ENCODE measurements around the gene GLIPR2.
"Not testable (repeated sequence)": the region's sequence is repeated elsewhere in the genome, so short reads cannot be mapped to it uniquely, and the experiment has no call there.

Gene GLIPR2

DNA sequence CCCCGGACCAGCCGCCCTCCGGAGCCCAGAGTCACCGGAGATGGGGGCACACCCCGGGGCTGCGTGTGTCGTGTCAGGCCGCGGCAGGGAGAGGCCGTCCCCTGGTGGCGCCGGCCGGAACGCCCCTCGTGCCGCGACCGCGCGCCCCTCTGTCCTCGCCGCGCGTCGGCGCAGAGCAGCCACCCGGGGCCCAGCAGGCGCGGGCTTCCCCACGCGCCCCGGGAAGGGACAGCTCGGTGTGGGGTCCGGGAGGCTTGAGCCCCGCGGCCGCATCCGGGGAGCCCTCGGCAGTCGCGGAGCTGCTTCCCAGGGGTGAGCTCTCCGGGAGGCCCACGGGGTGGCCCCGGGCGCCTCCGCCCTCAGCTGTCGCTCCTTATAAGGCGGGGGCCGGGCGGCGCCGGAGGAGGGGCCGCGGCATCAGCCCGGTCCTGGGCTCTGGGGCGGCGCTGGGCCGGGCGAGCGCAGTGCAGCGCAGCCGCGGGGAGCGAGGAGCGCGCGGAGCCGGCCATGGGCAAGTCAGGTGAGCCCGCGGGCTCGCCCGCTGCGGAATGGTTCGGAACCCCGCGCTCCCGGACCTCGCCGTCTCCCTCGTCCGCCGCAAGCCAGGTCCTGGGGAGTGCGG is at the start of gene GLIPR2:
TSS of gene GLIPR2 (plus strand) at position 462 of the 622 bp plus-strand sequence. CDS start at position 508, 46 bp downstream.
- DNase-seq = peak; percentile 24

- DNase-seq = not testable (repeated sequence)
Measured at GRCh38 chr9:36087054-36087453, 49.5 kb upstream of the GLIPR2 start.

GRCh38 chr9:36088020-36088419 is 48.5 kb upstream of the GLIPR2 start:
- DNase-seq = no peak

DNA sequence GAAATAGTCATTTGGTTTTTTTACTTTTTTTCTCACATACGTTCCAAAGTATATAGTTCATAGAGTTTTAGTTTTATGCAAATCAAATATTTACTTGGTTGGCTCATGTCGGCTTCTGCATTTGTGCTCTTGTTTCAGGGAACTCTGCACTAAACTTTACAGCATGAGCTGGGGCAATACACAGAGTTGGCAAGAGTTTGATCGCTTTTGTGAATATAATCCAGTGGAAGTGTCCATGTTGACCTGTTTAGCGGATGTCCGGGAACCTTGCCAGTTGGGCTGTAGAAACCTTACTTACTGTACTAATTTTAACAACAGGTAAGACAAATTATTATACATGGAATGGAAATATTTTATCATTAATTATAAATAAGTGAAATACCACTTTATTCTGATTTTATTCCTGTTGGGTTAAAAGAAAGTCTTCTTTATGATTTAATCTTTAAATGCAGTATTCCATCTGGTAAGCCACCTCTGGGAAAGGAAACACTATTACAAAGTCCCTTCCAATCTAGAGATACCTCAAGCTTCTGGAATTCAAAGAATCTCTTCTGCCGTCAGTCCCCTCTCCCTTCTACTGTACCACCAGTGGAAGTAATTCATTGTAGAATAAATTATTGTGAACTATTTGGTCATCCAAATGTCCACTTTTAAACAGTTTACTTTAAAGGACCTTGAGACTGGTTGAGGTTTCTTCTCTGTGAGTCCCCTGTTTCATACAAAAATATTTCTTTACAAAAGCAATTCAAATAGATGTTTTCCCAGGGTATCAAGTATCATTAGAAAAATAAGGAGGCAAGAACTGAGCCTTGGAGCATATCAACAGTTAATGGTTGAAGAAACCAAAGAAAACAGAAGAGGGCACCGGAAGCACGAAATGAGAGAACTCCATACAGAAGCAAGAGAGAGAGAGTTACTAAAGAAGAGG is 45.2 kb upstream of the GLIPR2 start:
- no peak for DNase-seq

DNA sequence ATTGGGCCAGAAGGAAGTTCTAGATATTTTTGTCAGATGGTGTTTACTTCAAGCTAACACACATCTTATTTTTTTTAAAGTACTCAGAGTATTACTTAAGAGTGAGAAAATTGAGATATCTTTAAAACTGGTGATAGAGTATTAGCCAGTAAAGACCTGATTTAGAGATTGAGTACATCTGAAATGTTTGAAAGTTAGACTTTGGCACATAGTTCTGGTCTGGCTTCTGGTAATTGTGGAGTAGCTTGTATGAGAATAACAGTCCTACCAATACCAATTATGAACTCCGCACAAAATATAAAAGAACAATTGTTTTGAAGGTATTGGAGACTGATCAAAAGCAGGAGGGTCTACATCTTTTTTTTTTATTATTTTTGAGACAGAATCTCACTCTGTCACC is 44.5 kb upstream of the GLIPR2 start:
- DNase-seq = no peak

DNA sequence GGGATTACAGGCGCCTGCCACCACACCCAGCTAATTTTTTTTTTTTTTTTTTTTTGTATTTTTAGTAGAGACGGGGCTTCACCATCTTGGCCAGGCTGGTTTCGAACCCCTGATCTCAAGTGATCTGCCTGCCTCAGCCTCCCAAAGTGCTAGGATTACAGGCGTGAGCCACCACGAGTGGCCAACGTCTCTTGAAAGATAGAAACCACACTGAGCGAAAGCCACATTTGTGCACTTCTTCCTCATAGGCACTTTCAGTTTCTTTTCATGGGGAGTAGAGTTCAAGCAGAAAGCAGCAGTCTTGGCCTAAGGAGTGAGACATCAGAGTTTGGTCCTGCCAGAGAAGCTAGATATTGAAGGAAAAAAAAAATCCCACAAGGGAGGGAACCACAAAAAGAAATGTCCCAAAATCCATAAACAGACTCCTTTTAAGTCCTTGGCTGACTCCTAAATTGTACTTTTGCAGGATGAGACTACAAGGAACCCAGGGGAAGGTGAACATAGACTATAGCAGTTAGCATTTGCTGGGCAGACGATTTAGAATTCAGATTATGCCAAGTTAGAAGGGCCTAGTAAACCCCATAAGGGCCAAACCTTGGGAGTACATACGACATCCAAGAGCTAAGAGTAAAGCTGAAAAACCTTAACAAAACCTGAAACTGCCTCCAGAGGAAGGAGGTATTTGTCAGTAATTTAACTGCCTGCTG is 43.9 kb upstream of the GLIPR2 start:
- no peak for DNase-seq

DNA sequence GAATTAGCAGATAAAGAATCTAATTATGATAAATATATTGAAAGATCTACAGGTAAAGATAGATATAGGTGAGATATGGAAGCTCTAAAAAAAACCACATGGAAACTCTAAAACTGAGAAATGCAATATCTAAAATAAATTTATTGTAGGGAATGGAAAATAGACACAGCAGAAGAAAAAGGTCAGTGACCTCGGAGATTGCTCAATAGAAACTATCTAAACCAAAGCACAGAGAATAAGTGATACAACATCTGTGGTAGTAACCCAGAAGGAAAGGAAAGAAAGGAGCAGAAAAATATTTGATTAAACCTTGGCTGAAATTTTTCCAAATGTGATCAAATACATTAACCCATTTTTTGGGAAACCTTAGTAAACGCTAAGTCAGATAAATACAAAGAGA is 43.1 kb upstream of the GLIPR2 start:
- no peak for DNase-seq

- no peak for DNase-seq
Measured at GRCh38 chr9:36099718-36100117, 36.8 kb upstream of the GLIPR2 start.

- DNase-seq = no peak
Measured at GRCh38 chr9:36100532-36100931, 36.0 kb upstream of the GLIPR2 start.

DNA sequence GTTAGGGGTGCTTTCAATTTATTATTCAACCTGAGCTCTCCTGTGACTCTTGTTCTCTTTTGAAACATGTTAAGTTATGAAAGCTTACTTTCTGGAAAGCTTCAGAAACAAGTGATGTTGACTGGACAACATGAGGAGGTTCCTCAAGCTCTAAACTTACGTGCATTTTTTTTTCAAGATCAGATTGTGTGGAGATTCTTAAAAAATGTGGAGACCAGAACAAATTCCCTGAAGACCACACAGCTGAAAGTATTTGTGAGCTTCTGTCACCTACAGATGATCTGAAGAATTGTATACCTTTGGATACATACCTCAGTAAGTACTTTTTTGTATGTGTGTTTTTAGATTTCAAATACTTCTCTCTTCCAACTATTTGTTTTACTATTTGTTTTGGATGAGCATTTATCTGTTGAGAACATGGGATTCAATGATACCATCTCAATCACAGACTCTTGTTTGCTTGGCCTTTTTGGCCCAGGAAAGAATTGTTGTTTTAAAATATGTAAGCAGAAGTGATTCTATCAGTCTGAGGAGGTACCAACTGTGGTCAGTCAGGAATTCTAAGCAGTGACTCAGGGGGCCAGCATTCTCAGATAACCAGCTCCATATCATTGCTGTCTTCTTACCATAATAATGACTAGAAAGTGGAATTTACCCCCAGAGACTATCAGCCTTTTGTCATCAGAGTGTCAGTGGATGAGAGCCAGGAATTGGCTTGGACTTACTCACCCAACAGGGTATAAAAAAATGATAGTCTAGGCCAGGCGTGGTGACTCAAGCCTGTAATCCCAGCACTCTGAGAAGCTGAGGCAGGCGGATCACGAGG is 34.4 kb upstream of the GLIPR2 start:
- DNase-seq = no peak

GRCh38 chr9:36102742-36103495 is 33.6 kb upstream of the GLIPR2 start:
- peak; percentile 14 for DNase-seq

DNA sequence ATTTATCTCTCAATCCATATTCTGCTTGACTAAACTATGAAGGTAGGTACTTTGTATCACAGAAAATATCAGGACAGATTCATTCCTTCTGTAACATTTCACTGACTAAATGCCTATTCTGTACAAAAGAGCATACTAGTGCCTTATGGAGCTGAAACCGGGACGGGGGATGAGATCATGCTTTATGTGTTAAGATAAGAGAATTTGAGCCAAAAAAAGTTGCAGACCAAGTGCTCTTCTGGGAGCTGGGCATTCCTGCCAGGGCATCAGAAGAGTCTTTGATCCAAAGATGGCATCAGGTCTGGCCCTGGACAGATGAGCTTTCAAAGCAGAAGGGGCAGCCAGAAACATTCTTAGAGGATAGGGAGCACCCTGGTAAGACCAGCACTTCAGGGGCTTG is 27.5 kb upstream of the GLIPR2 start:
- DNase-seq = no peak

- no peak for DNase-seq
Measured at GRCh38 chr9:36110434-36110833, 26.1 kb upstream of the GLIPR2 start.

GRCh38 chr9:36112516-36112915 is 24.0 kb upstream of the GLIPR2 start:
- DNase-seq = no peak

DNA sequence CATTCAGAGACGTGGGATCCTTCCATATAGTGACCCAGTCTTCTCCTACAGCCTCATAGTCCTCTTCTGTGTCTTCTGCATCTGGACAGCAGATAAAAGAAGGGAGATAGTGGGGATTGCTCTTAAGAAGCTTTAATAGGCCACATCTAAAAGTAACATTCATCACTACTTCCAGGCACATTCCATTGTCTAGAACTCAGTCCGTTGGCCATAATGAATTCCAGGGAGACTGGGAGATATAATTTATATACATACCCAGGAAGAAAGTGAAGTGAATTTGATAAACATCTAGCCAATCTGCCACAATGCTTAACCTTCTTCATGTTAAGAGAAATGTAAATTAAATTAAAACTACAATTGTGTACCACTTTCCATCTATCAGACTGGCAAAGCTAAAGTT is 22.5 kb upstream of the GLIPR2 start:
- DNase-seq = no peak

DNA sequence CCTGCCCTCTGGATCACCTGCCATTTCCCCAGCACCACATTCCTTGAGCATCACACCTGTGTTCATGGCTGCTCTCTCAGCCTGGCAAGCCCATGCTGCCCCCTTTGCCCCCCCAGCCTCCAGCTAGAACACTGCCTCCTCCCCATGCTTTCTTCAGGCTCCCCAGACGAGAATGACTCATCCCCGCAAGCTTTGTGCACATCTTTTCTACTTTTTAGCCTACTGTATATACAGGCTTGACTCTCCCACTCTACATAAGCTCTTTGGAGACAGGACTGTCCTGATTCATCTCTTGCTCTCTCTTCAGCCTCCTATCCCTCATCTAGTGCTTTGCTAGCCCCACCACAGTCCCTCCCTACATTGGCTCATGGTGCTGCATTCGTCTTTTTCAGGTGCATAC is 19.9 kb upstream of the GLIPR2 start:
- DNase-seq = no peak

- DNase-seq = no peak
Measured at GRCh38 chr9:36118201-36118600, 18.3 kb upstream of the GLIPR2 start.

DNA sequence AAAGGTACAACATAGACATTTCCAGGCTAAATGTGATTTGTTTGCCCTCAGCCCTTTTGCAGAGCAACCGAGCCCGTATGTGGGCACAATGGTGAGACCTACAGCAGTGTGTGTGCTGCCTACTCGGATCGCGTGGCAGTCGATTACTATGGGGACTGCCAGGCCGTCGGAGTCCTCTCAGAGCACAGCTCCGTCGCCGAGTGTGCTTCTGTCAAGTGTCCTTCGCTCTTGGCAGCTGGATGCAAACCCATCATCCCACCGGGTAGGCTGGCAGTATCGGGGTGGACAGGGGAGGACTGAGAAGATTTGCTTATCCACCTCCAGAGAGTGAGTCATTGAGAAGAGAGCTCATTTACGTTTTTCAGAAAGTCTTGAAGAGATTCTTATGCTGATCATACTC is 17.8 kb upstream of the GLIPR2 start:
- DNase-seq = no peak

DNA sequence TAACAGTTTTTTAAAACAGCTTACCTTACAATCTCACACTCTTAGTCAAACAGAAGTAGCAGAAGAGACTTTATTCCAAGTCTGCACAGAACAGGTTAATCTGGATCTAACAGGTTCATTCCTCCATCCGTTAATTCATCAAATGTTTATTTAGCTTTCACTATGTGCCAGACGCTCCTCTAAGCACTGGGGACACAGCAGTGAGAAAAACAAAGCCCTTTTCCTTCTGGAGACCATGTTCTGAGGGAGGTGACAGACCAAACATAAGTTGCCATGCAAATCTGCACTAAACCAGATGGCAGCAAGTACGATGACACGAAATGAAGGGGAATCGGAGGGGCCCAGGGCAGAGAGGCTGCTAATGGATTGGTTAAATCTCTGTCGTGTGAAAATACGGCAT is 17.1 kb upstream of the GLIPR2 start:
- no peak for DNase-seq

DNA sequence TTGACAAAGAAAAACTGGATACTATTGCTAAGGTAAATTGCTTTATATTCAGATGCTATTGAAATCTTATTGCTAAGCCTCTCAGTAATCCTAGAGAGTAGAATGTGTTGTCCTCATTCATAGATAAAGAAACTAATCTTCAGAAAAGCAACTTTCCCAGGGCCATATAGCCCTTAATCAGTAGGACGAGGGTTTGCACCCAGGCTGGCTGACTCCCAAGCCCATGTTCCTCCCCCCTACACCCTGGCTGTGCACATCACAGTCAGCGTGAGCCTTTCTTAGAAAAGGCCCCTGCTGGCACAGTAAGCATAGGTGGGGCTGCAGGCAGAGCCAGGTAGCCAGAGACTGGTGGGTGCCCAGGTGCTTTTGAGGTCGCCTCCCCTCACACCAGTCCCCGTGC is 15.8 kb upstream of the GLIPR2 start:
- no peak for DNase-seq

GRCh38 chr9:36121971-36122370 is 14.6 kb upstream of the GLIPR2 start:
- no peak for DNase-seq

DNA sequence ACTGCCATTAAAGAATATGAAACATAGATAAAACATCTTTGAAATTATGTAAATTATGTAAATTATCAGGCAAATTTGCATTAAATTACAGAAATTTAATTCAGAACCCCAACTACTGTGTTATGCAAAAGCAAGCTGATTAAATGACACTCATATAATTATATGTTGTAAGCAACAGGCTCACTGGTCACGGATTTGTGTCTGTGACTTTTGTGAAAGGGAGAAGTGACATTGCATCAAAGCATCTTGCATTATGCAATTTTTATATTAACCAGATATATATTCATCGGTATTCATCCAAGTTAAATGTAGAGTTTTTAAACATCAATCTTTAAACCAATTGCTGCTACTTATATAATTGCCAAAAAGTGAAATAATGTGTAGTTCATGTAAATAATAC is 13.0 kb upstream of the GLIPR2 start:
- no peak for DNase-seq

All from DMS 273 treated with DMSO at 0.1 percent for 48 hours (cell line).